NCI-H1092 (cell line): ENCODE results near the gene FHAD1.
A peak's percentile ranks its signal among the peaks of the same experiment; 100 is the strongest.
"Not testable (repeated sequence)": the region's sequence is repeated elsewhere in the genome, so short reads cannot be mapped to it uniquely, and the experiment has no call there.

Experiments used
- DNase-seq: peaks from one replicate; lab custom pipeline; 2025; lab: John Stamatoyannopoulos, UW

Gene FHAD1

DNA sequence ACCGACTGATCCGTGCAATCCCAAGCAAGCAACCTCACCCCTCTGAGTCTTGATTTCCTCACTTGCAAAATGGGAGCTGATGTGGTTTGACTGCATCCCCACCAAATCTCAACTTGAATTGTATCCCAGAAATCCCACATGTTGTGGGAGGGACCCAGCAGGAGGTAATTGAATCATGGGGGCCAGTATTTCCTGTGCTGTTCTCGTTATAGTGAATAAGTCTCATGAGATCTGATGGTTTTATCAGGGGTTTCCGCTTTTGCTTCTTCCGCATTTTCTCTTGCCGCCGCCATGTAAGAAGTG is 58.4 kb downstream of the FHAD1 start:
- DNase-seq: no peak

GRCh38 chr1:15306352-15306751 is 59.3 kb downstream of the FHAD1 start:
- not testable (repeated sequence) for DNase-seq

DNA sequence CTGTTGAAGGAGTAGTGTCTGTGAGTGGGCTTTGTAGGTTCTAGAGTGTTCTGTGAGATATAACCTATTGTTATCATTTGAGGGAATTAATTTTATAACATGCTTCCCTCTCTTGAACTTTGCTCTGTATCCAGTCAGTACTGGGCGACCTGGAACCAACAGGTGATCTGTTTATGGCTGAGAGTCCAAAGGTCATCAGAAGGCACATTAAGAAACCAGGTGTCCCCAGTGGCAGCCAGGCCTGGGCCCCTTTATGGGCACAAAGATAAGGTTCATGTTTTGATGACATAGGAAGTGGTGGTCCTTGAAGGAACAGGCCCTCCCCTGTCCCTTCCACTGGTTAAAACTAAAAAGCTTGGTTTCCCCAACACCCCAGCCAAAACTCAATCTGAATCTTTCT is 61.1 kb downstream of the FHAD1 start:
- no peak for DNase-seq

DNA sequence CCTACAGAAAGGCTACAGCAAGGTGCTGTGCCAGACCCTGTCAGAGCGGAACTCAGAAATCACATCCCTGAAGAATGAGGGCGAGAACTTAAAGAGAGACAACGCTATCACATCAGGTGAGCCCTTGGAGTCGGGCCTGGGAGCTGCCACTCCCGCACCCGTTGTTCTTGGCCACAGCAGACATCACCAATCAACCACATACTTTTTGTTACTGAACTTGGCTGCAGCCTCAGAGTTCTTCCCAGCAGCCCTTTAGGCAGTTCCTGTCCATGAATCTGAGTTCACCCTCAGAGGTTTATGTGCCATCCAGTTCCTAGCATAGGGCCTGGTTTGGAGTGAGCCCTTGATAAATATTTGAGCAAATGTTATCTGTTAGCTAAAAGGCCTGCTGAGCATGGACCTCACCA is 61.6 kb downstream of the FHAD1 start:
- no peak for DNase-seq

GRCh38 chr1:15309687-15310086 is 62.7 kb downstream of the FHAD1 start:
- DNase-seq: no peak

GRCh38 chr1:15310544-15310943 is 63.5 kb downstream of the FHAD1 start:
- no peak for DNase-seq

DNA sequence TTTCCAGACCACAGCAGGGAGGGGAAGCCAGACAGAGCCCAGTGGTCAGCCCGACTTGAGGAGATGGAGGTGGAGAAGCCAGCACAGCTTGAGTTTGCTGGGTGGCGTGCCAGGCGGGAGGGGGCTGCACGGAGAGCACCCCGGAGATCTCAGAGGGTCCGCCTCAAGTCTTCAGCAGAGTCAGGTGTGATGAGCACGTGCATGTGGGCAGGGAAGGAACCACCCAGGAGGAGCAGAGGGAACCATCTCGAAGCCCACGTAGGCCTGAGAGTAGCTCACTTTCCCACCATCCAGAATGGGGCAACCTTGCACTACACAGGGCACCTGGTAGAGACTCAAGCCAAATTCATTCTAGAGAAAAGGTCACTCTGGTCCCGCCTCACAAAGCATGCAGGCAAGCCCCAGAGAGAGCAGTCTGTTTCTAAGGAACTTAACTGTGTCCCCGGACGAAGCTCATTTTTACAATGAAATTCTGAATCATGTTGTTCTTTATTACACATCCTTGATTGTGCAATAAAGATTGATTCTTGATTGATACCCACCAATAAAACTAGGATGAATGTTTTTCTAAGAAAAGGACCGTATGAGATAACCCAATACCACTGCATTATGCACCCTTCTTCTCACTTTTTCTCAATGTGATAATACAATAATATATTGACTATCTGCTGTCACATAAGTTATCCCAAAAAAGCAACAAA is 64.2 kb downstream of the FHAD1 start:
- DNase-seq: no peak

GRCh38 chr1:15311880-15312279 is 64.9 kb downstream of the FHAD1 start:
- no peak for DNase-seq

DNA sequence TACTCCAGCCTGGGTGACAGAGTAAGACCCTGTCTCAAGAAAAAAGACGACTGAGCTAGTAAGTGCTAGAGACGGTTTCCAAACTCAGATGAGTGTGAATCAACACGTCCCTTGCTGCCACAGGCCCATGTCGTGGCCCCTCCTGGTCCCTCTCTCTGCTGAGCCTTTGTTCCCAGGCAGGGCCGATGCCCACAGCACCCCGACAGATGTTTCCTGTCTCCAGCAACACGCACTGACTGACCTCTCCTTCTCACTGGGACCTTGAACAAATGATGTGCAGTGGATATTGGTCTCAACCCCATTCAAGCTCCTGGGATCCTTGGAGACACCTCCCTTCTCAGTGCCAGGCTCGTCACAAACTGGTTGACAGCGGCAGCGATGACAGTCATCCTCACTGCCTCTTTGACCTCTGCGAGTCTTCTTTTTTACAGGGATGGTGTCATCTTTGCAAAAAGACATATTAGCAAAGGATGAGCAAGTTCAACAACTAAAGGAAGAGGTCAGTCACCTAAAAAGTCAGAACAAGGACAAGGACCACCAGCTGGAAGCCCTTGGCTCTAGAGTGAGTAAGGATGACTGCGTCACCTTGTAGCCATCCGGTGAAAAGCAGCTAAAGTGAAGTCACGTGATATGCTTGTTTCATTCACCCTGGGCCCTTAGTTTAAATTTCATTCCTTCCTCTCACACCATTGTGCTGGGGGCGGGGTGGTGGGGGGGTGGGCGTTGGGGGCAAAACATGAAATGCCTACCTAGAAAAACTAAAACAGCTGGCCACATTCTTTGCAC is 65.8 kb downstream of the FHAD1 start:
- no peak for DNase-seq

GRCh38 chr1:15314328-15315281 is 67.6 kb downstream of the FHAD1 start:
- no peak for DNase-seq

DNA sequence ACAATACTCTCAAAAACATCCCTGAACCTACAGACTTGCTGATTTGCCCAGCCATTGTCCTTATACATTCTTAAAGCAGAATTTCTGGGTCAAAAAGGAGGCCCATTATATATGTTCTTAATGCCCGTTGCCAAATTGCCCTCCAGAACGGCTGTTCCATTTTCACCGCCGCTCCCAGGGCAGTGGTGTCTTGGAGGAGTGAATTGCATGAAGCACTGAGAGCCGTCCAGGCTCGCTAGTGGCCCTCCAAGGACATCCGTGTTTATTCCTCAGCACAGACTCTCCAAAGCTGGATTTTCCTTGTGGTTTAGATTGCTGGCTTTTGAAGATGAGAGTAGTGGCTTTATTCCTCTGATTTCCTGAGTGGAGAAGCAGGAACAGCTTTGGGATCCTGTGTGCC is 68.8 kb downstream of the FHAD1 start:
- DNase-seq: no peak

GRCh38 chr1:15316510-15316909 is 69.5 kb downstream of the FHAD1 start:
- no peak for DNase-seq

GRCh38 chr1:15320267-15320666 is 73.2 kb downstream of the FHAD1 start:
- DNase-seq: no peak

DNA sequence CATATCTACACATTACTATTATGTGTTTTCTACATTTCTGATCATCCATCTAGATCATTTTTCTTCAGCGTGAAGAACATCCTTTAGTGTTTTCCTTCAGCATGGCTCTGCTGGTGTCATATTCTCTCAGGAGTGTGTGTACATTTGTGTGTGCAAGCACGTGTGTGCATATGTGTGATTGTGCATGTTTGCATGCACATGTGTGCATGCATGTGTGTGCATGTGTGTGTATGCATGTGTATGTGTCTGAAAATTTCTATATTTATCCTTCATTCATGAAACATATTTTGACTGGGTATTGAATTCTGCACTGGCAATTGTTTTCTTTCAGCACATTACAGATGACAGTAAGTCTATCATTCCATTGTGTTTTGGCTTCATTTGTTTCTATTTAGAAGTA is 74.6 kb downstream of the FHAD1 start:
- no peak for DNase-seq

DNA sequence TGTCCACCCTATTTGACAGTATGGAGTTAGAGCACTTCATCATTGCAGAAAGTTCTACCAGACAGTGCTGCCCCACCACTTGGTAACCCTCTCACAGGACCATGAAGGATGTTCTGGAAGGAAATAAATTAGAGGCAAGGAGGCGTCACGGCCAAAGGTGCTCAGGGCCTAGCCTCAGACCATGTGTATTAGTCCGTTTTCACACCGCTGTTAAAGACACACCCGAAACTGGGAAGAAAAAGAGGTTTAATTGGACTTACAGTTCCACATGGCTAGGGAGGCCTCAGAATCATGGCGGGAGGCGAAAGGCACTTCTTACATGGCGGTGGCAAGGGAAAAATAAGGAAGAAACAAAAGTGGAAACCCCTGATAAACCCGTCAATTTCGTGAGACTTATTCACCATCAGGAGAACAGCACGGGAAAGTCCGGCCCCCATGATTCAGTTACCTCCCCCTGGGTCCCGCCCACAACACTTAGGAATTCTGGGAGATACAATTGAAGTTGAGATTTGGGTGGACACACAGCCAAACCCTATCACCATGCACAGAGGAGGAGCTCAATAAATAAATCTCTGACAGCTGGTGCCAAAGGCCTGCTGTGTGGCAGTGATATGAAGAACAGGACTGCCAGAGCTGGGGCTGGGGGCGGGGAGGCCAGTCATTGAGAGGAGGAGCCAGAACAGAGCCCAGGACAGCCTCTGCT is 75.8 kb downstream of the FHAD1 start:
- no peak for DNase-seq

- DNase-seq: peak; percentile 67
These were observed 76.4 kb downstream of the FHAD1 start for GRCh38 chr1:15323351-15323988.

GRCh38 chr1:15323989-15324868 is 77.2 kb downstream of the FHAD1 start:
- no peak for DNase-seq

- DNase-seq: no peak
These were observed 77.9 kb downstream of the FHAD1 start for GRCh38 chr1:15324869-15325335.

DNA sequence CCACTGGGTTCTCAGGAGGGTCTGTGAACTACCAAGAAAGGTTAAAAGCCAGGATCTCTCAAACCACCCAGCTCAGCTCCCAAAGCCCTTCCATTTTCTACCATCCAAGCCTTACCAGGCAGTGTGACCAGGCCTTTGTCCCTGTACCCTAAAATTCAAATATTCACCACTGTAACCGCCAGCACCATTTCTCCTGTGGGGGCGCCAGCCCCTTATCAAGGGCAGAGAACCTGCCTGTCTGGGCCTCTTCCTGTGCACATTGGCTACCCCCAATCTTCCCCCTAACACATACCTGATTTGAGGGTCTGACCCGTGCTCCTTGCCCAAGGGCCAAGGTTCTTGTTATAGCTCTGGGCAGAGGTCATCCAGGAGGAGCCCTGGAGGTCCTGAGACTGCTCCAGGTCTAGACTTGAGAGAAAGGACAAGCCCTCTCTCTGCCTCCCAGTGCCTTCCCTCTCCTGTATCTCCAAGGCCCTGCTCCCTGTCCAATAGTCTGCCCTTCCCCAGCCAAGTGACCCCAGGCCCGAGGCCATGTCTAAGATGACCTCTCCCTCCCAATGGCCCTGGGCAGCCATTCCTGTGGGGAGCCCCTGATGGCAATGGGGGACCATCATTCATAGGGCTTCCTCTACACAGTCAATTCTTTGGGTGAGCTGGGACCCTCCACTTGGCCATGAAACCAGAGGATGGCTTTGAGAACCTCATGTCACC is 78.5 kb downstream of the FHAD1 start:
- DNase-seq: no peak
